ENCODE data around the gene RUNX1.

RUNX1 gene

GRCh38 chr21:34928637-34929036 lies 120.5 kb downstream of the RUNX1 start:
- no peak for DNase-seq (ENCODE audit: low read depth)
- no peak for TF ChIP-seq CTCF (IDR thresholded peaks at IDR 0.05; ENCODE audit: low read depth, low read length, missing control alignments)
- no peak overlapping the region for H3K4me3 ChIP-seq (ENCODE audit: low read depth, low read length)

- TF ChIP-seq CTCF (IDR thresholded peaks at IDR 0.05; ENCODE audit: low read depth, low read length, missing control alignments): no peak
- H3K4me3 ChIP-seq (ENCODE audit: low read depth, low read length): no peak overlapping the region
These were observed 121.1 kb downstream of the RUNX1 start for GRCh38 chr21:34927992-34928391.

GRCh38 chr21:34926803-34927467 lies 122.2 kb downstream of the RUNX1 start:
- no peak overlapping the region for H3K4me3 ChIP-seq (ENCODE audit: low read depth, low read length)
- DNase-seq (ENCODE audit: low read depth): no peak
- no peak for TF ChIP-seq CTCF (IDR thresholded peaks at IDR 0.05; ENCODE audit: low read depth, low read length, missing control alignments)

More at GRCh38 chr21:34927992-34928391, 121.1 kb downstream of the RUNX1 start:
- no peak for DNase-seq (ENCODE audit: low read depth)

GRCh38 chr21:34925597-34925996 lies 123.5 kb downstream of the RUNX1 start:
- DNase-seq (ENCODE audit: low read depth): no peak
- no peak for TF ChIP-seq CTCF (IDR thresholded peaks at IDR 0.05; ENCODE audit: low read depth, low read length, missing control alignments)
- no peak overlapping the region for H3K4me3 ChIP-seq (ENCODE audit: low read depth, low read length)

- DNase-seq (ENCODE audit: low read depth): no peak
- no peak for TF ChIP-seq CTCF (IDR thresholded peaks at IDR 0.05; ENCODE audit: low read depth, low read length, missing control alignments)
- no peak overlapping the region for H3K4me3 ChIP-seq (ENCODE audit: low read depth, low read length)
These were observed 124.2 kb downstream of the RUNX1 start for GRCh38 chr21:34924771-34925419.

- no peak overlapping the region for H3K4me3 ChIP-seq (ENCODE audit: low read depth, low read length)
- TF ChIP-seq CTCF (IDR thresholded peaks at IDR 0.05; ENCODE audit: low read depth, low read length, missing control alignments): no peak
- no peak for DNase-seq (ENCODE audit: low read depth)
These were observed 124.9 kb downstream of the RUNX1 start for GRCh38 chr21:34924194-34924593.

- no peak overlapping the region for H3K4me3 ChIP-seq (ENCODE audit: low read depth, low read length)
- no peak for TF ChIP-seq CTCF (IDR thresholded peaks at IDR 0.05; ENCODE audit: low read depth, low read length, missing control alignments)
These were observed 125.5 kb downstream of the RUNX1 start for GRCh38 chr21:34923626-34924025.

More at GRCh38 chr21:34923626-34924025, 125.5 kb downstream of the RUNX1 start:
- DNase-seq (ENCODE audit: low read depth): no peak

Measured in GM12864 (cell line).